Mononuclear cell (primary cell): ENCODE data around the gene RPL13. TPM values are rescaled to one million over a fixed set of nuclear protein-coding genes. Genes with fewer than 3 reads are reported as not detected.

Experiments used
- H3K27me3 ChIP-seq: 2 replicates; pipeline ENCODE4 v1.6.0; 2011; ENCODE audit warnings: low read length, control low read depth; ENCODE audit not compliant: insufficient read depth
- H3K4me1 ChIP-seq: 2 replicates; pipeline ENCODE4 v1.5.1; 2011; ENCODE audit warnings: mild to moderate bottlenecking, low read length, control low read depth; ENCODE audit not compliant: insufficient read depth
- H3K4me3 ChIP-seq: 2 replicates; pipeline ENCODE4 v1.5.1; 2011; ENCODE audit warnings: mild to moderate bottlenecking, low read length, moderate library complexity
- H3K9me3 ChIP-seq: 2 replicates; pipeline ENCODE4 v1.5.1; 2011; ENCODE audit warnings: low read depth, mild to moderate bottlenecking, control low read depth, low read length
- total RNA-seq: library from RNA; depleted of rRNA; stranded (reverse); fragments of >200 nt; gene quantifications from one replicate; pipeline ENCODE4 v1.2.3, GENCODE V29; 2012

The RPL13 gene
- total RNA-seq, result 5,060 TPM

DNA sequence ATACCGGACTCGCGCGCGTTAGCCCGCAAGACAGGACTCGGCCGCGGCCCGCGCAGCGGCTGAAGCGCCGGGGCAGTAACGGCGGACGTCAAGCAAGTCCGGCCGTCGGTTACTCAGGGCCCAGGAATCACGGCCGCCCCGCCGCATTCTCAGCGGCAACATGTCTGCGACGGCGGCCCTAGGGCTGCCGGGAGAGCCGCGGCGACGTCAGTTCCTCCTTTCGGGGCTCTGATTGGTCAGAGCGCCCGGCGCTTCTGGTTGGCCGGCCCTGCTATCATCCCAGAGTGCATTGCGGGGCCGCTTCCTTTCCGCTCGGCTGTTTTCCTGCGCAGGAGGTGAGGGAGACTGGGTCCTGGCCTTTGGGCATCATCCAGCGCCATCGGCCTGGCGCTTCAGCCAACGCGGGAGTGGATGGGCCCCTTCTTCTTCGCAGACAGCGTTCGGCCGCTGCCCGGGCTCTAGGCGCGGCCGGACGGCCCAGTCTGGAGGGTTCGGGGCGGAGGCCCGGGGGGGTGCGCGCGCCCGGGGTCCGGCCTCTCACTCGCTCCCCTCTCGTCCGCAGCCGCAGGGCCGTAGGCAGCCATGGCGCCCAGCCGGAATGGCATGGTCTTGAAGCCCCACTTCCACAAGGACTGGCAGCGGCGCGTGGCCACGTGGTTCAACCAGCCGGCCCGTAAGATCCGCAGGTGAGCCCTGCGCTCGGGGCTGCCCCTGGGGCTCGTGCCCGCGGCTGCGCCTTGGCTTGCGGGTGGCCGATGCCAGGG is at the start of gene RPL13:
RPL13 (plus strand) TSS at position 305 of the 764 bp plus-strand sequence; CDS start at position 583, 278 bp downstream.
- Histone ChIP-seq H3K4me1 (peaks cover 75% of the 10 kb centered on the region), H3K4me3 (peak within 1 kb of the TSS; percentile 92), H3K27me3 (no peaks in the 10 kb centered on the region), H3K9me3 (no peaks in the 10 kb centered on the region)

DNA sequence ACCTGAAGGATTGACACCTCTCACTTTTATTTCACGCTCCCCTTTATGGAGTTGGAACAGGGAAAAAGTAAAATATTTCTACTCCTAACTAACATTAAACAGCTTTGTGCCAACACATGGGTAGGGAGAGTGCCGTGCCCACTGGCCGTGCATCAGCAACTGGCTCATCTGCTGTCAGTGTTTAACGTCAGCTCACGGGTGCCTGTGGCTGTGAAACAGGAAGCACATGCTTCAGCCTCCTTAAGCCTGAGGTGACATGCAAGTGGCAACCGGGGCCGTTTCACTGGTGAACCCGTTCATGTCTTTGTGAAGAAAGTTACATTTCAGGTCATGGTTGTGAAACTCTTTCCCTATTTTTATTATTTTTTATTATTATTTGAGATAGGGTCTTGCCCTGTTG is 49.1 kb upstream of the RPL13 start:
- peaks cover 29% of the 10 kb centered on the region for H3K4me1 ChIP-seq
- H3K9me3 ChIP-seq, result no peaks in the 10 kb centered on the region
- H3K27me3 ChIP-seq, result no peaks in the 10 kb centered on the region
- no peak overlapping the region for H3K4me3 ChIP-seq

- Histone ChIP-seq H3K27me3 (no peaks in the 10 kb centered on the region), H3K4me1 (peaks cover 18% of the 10 kb centered on the region), H3K9me3 (no peaks in the 10 kb centered on the region), H3K4me3 (no peak overlapping the region)
Observed at GRCh38 chr16:89512453-89512852, 48.0 kb upstream of the RPL13 start.

DNA sequence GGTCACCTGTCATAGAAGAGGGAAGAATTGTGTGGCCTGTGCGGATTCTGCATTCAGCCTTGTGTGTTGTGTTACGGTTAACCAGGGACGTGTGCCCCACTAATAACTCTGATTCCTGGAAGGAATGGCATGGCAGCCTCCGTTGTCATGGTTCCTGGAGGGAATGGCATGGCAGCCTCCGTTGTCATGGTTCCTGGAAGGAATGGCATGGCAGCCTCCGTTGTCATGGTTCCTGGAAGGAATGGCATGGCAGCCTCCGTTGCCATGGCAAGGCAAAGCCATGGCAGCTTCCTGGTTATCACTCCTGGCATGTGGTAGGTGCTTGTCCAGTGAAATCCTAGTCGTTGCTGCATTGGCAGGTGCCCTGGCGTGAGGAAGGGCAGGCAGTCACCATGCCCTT is 43.4 kb upstream of the RPL13 start:
- no peaks in the 10 kb centered on the region for H3K27me3 ChIP-seq

DNA sequence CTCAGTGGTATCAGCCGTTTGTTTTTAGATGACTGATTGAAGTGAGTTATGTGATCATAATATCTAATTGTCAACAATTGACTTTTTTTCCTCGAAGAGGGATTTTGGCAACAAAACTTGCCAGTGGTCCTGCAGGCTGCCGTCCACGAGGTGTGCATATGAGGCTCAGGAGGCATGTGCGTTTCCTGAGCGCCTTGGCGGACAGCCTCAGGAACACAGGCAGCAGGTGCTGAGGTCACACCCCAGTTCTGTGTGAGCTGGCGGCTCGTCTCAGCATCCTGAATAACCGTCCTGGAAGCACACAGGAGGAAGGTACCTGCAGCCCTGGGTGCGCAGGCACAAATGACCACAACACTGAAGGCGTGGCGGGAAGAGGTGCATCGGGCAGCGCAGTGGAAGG is 40.6 kb upstream of the RPL13 start:
- Histone ChIP-seq H3K27me3 (no peaks in the 10 kb centered on the region), H3K4me3 (no peak overlapping the region), H3K4me1 (no peaks in the 10 kb centered on the region), H3K9me3 (no peaks in the 10 kb centered on the region)

More for the DNA sequence above, 43.4 kb upstream of the RPL13 start:
- Histone ChIP-seq H3K4me3 (no peak overlapping the region), H3K9me3 (no peaks in the 10 kb centered on the region), H3K4me1 (no peaks in the 10 kb centered on the region)

DNA sequence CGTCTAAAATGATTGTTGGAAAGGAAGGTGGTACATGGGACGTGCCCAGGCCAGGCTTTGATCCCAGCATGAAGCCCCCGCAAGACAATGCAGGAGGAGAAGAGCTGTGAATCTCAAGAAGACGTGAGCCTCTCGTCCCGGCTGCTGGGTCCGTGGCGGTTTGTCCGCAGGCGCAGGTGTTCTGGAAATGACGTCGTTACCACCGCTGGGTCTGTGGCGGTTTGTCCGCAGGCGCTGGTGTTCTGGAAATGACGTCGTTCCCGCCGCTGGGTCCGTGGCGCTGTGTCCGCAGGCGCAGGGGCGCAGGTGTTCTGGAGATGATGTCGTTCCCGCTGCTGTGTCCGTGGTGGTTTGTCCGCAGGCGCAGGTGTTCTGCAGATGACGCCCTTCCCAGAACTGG is 38.2 kb upstream of the RPL13 start:
- Histone ChIP-seq H3K27me3 (no peaks in the 10 kb centered on the region), H3K4me1 (no peaks in the 10 kb centered on the region), H3K9me3 (no peaks in the 10 kb centered on the region), H3K4me3 (no peak overlapping the region)

DNA sequence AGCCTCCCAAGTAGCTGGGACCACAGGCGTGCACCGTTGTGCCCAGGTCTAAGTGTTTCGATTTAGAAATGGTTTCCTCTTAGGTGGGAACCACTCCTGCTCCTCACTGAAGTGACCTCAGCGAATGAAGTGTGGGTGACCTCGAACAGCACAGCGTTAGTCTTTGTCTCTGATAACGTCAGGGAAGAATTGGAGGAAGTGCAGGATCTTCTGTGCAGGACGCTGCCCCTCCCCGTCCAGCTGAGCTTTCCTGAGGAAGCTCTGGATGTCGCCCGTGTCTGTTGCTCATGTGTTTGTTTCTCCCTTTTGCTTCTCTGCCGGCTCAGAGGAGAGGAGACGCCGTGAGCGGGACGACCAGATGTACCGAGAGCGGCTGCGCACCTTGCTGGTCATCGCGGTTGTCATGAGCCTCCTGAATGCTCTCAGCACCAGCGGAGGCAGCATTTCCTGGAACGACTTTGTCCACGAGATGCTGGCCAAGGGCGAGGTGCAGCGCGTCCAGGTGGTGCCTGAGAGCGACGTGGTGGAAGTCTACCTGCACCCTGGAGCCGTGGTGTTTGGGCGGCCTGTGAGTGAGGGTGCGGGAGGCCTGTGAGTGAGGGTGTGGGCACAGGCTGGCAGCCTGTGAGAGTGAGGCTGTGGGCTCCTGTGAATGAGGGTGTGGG is 36.7 kb upstream of the RPL13 start:
- Histone ChIP-seq H3K27me3 (no peaks in the 10 kb centered on the region), H3K4me1 (no peaks in the 10 kb centered on the region), H3K4me3 (no peak overlapping the region), H3K9me3 (no peaks in the 10 kb centered on the region)

DNA sequence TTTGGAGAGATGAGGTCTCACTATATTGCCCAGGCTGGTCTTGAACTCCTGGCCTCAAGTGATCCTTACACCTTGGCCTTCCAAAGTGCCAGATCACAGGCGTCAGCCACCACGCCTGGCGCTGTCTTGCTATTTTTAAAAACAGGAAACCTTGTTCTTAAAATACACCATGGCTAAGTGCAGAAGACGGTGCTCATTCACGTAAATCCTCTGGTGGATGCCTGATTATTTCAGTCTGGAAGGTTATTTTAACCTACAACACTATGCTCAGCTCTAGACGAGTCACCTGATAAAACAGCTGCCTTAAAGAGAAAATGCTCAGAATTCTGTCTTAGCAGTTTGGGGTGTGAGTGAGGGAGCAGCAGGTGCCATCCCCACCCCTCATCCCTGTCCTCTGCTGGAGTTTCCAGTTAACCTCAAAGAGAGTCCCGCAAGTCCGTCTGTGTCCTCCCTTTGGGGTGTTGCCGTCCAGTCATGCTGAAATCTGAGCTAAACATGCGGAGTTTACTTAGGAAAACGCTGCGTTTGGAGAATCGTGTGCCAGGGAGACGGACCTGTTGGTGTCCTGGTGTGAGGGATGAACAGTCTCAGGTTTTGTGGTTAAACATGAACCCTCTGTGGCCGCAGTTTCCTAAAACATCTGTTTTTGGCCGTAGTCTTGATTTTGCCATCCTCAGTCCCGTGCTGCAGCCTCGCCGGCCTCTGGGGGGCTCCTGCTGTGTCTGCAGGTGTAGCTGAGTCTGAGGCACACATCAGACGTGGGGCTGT is 35.2 kb upstream of the RPL13 start:
- Histone ChIP-seq H3K27me3 (no peaks in the 10 kb centered on the region), H3K4me1 (no peaks in the 10 kb centered on the region), H3K9me3 (no peaks in the 10 kb centered on the region), H3K4me3 (no peak overlapping the region)

GRCh38 chr16:89529097-89529496 is 31.4 kb upstream of the RPL13 start:
- no peaks in the 10 kb centered on the region for H3K9me3 ChIP-seq
- peaks cover 11% of the 10 kb centered on the region for H3K4me1 ChIP-seq
- H3K4me3 ChIP-seq, result no peak overlapping the region
- H3K27me3 ChIP-seq, result no peaks in the 10 kb centered on the region

DNA sequence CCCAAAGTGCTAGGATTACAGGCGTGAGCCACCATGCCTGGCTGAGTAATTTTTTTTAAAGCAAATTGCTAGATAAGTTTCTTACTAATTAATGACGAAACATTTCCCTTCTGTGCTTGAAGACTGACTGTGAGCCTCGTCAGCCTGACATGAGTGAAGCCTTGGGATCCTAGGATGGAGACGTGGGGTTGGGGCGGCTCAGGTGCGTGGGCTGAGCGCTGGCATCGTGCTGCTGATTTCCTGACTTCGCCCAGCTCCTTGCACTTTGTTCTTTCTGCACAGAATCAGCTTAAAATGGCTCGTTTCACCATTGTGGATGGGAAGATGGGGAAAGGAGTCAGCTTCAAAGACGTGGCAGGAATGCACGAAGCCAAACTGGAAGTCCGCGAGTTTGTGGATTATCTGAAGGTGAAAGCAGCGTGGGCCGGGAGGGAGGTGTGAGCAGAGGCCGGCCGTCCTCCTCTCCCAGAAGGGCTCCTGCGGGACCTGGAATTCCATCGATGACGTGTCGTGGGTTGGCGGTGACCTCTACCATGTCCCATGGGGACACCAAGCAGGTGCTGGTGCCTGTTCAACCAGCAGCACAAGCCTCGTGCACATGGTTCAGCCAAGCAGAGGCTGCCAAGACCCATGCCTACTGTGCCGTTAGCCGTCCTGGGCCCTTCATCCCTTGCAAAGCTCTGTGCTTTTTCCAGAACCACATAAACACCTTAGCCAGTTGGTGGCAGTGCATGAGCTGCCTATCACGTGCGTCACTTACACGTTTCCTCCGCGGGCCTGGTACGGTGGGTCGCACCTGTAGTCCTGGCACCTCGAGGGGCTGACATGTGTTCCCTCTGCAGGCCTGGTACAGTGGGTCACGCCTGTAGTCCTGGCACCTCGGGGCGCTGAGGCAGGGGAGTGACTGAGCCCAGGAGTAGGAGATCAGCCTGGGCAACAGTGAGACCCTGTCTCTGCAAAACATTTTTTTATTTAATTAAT is 29.8 kb upstream of the RPL13 start:
- no peaks in the 10 kb centered on the region for H3K9me3 ChIP-seq
- H3K27me3 ChIP-seq, result no peaks in the 10 kb centered on the region
- no peak overlapping the region for H3K4me3 ChIP-seq
- H3K4me1 ChIP-seq, result peaks cover 27% of the 10 kb centered on the region

DNA sequence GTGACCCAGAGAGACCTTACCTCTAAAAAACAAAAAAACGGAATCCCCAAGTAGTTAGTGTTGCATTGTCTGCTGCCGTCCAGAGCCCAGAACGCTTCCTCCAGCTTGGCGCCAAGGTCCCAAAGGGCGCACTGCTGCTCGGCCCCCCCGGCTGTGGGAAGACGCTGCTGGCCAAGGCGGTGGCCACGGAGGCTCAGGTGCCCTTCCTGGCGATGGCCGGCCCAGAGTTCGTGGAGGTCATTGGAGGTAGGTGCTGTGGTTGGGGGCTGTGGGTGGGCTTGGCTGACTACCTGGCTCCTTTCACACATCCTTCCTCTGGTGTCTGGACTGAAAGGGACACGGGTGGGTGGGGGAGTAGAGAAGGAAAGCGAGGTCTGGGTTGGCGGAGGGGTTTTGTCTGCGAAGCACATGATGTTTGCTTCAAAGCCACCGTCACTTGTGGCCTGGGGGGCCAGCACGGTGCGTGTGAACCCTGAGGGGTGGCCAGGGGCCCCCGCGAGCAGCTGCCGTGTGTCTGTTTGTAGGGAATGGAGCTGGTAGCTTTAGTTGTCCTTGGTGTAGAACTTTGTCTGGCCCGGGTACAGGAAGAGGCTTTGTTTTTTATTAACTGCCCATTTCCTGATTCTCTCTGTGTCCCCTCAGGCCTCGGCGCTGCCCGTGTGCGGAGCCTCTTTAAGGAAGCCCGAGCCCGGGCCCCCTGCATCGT is 28.5 kb upstream of the RPL13 start:
- H3K4me1 ChIP-seq, result peaks cover 27% of the 10 kb centered on the region
- H3K9me3 ChIP-seq, result no peaks in the 10 kb centered on the region
- no peak overlapping the region for H3K4me3 ChIP-seq
- H3K27me3 ChIP-seq, result no peaks in the 10 kb centered on the region

DNA sequence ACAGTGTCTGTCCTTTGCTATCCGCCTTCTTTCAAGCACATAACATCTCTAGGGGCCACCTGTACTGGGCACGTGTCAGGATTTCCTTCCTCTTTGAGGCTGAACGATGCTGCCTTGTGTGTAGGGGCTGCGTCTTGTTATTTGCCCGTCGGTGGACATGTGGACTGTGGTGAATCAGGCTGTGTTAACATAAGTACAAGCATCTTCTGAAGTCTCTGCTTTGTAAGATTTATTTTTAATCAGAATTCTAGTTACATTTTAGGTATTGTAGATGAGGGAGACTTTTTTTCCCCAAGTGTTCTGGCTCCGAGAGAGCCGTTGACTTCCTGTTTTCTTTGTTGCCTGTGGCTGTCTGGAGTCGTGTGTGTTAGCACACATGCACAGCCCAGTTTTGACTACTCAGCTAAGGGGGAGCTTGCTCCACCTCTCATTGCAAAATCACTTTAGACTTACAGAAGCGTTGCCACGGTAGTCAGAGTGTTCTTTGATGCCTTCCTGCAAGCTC is 26.2 kb upstream of the RPL13 start:
- Histone ChIP-seq H3K9me3 (no peaks in the 10 kb centered on the region), H3K4me3 (no peak overlapping the region), H3K27me3 (no peaks in the 10 kb centered on the region), H3K4me1 (peaks cover 27% of the 10 kb centered on the region)

GRCh38 chr16:89536371-89536770 is 24.1 kb upstream of the RPL13 start:
- Histone ChIP-seq H3K9me3 (no peaks in the 10 kb centered on the region), H3K4me3 (no peak overlapping the region), H3K27me3 (no peaks in the 10 kb centered on the region)

More at GRCh38 chr16:89536371-89536770, 24.1 kb upstream of the RPL13 start:
- H3K4me1 ChIP-seq, result peaks cover 27% of the 10 kb centered on the region
